SHP77 treated with DMSO at 0.1 percent for 48 hours (cell line): Measurements from ENCODE around the gene IFIT2.
A peak's percentile ranks its signal among the peaks of the same experiment; 100 is the strongest.
"Not testable (repeated sequence)": the region's sequence is repeated elsewhere in the genome, so short reads cannot be mapped to it uniquely, and the experiment has no call there.

Experiments
- DNase-seq: peaks from one replicate; lab custom pipeline; 2025; lab: John Stamatoyannopoulos, UW

IFIT2 gene

GRCh38 chr10:89280508-89280907 is 21.3 kb upstream of the IFIT2 start:
- no peak for DNase-seq

GRCh38 chr10:89281606-89282395 is 20.0 kb upstream of the IFIT2 start:
- DNase-seq: no peak

GRCh38 chr10:89283025-89283935 is 18.6 kb upstream of the IFIT2 start:
- DNase-seq: no peak

GRCh38 chr10:89283936-89284475 is 17.8 kb upstream of the IFIT2 start:
- peak; percentile 20 for DNase-seq

GRCh38 chr10:89284711-89285110 is 17.1 kb upstream of the IFIT2 start:
- not testable (repeated sequence) for DNase-seq

GRCh38 chr10:89285303-89285702 is 16.5 kb upstream of the IFIT2 start:
- not testable (repeated sequence) for DNase-seq

GRCh38 chr10:89294721-89295239 is 7.1 kb upstream of the IFIT2 start:
- DNase-seq: no peak

GRCh38 chr10:89295597-89295996 is 6.2 kb upstream of the IFIT2 start:
- DNase-seq: no peak

GRCh38 chr10:89296220-89296648 is 5.6 kb upstream of the IFIT2 start:
- no peak for DNase-seq

GRCh38 chr10:89297356-89297755 is 4.5 kb upstream of the IFIT2 start:
- no peak for DNase-seq

GRCh38 chr10:89297791-89298190 is 4.1 kb upstream of the IFIT2 start:
- no peak for DNase-seq

- no peak for DNase-seq
Observed at GRCh38 chr10:89299031-89299430, 2.8 kb upstream of the IFIT2 start.

- DNase-seq: no peak
Observed at GRCh38 chr10:89301232-89301631, 614 bp upstream of the IFIT2 start.

GRCh38 chr10:89302625-89303024 is 779 bp downstream of the IFIT2 start:
- no peak for DNase-seq

- no peak for DNase-seq
Observed at GRCh38 chr10:89303161-89303560, 1.3 kb downstream of the IFIT2 start.

GRCh38 chr10:89304026-89304425 is 2.2 kb downstream of the IFIT2 start:
- DNase-seq: no peak

GRCh38 chr10:89304446-89304845 is 2.6 kb downstream of the IFIT2 start:
- DNase-seq: no peak

GRCh38 chr10:89304925-89305324 is 3.1 kb downstream of the IFIT2 start:
- no peak for DNase-seq

GRCh38 chr10:89305766-89306433 is 4.1 kb downstream of the IFIT2 start:
- DNase-seq: no peak

- DNase-seq: no peak
Observed at GRCh38 chr10:89306434-89307268, 4.8 kb downstream of the IFIT2 start.

- DNase-seq: no peak
Observed at GRCh38 chr10:89307269-89307577, 5.4 kb downstream of the IFIT2 start.
